Glutamatergic neuron (in vitro differentiated cells): ENCODE results near the gene GART. TPM values are rescaled to one million over a fixed set of nuclear protein-coding genes. Genes with fewer than 3 reads are reported as not detected.

Experiments used
- DNase-seq: peaks from one replicate; pipeline ENCODE4 v3.0.0; 2022
- H3K27ac Mint-ChIP-seq: one replicate; pipeline ENCODE4 v1.8.0; 2020; ENCODE audit warnings: mild to moderate bottlenecking, mixed read lengths, inconsistent platforms; ENCODE audit not compliant: unreplicated experiment
- H3K27me3 Mint-ChIP-seq: one replicate; pipeline ENCODE4 v1.8.0; 2020; ENCODE audit warnings: mild to moderate bottlenecking, moderate library complexity, mixed read lengths, inconsistent platforms; ENCODE audit not compliant: unreplicated experiment
- H3K36me3 Mint-ChIP-seq: one replicate; pipeline ENCODE4 v1.8.0; 2020; ENCODE audit warnings: mild to moderate bottlenecking, mixed read lengths, inconsistent platforms; ENCODE audit not compliant: unreplicated experiment
- H3K4me1 Mint-ChIP-seq: one replicate; pipeline ENCODE4 v1.8.0; 2020; ENCODE audit warnings: mild to moderate bottlenecking, low read depth, mixed read lengths, inconsistent platforms; ENCODE audit not compliant: unreplicated experiment
- H3K4me3 Mint-ChIP-seq: one replicate; pipeline ENCODE4 v1.8.0; 2020; ENCODE audit warnings: mild to moderate bottlenecking, mixed read lengths, inconsistent platforms; ENCODE audit not compliant: unreplicated experiment
- H3K9me3 Mint-ChIP-seq: one replicate; pipeline ENCODE4 v1.8.0; 2020; ENCODE audit warnings: mild to moderate bottlenecking, moderate library complexity, mixed read lengths, inconsistent platforms; ENCODE audit not compliant: unreplicated experiment
- total RNA-seq: library from RNA; stranded (reverse); fragmentation: NEBNext Ultra II Directional; extraction: Animal tissue kit (Norgen Biotek cat#: 25700); gene quantifications from one replicate; pipeline ENCODE4 v1.2.1, GENCODE V29; 2021; ENCODE audit not compliant: unreplicated experiment
- TF ChIP-seq, protein P1 (sequence below): fragments of 200-600 bp; sonication (generic); IDR thresholded peaks from one replicate; pipeline ENCODE4 v1.5.0; 2021; ENCODE audit not compliant: partially characterized antibody, unreplicated experiment

Gene GART
- total RNA-seq, 1 donor from 2014 or later, result 70.3 TPM

DNA sequence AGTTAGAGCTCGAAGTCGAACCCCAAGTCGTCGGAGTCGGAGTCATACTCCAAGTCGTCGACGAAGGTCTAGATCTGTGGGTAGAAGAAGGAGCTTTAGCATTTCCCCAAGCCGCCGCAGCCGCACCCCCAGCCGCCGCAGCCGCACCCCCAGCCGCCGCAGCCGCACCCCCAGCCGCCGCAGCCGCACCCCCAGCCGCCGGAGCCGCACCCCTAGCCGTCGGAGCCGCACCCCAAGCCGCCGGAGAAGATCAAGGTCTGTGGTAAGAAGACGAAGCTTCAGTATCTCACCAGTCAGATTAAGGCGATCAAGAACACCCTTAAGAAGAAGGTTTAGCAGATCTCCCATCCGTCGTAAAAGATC is 13.0 kb upstream of the GART start:
- H3K9me3 Mint-ChIP-seq, result no peaks in the 10 kb centered on the region
- H3K27me3 Mint-ChIP-seq, result peaks cover 4% of the 10 kb centered on the region
- TF ChIP-seq, protein P1, sequence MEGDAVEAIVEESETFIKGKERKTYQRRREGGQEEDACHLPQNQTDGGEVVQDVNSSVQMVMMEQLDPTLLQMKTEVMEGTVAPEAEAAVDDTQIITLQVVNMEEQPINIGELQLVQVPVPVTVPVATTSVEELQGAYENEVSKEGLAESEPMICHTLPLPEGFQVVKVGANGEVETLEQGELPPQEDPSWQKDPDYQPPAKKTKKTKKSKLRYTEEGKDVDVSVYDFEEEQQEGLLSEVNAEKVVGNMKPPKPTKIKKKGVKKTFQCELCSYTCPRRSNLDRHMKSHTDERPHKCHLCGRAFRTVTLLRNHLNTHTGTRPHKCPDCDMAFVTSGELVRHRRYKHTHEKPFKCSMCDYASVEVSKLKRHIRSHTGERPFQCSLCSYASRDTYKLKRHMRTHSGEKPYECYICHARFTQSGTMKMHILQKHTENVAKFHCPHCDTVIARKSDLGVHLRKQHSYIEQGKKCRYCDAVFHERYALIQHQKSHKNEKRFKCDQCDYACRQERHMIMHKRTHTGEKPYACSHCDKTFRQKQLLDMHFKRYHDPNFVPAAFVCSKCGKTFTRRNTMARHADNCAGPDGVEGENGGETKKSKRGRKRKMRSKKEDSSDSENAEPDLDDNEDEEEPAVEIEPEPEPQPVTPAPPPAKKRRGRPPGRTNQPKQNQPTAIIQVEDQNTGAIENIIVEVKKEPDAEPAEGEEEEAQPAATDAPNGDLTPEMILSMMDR, result no peak
- H3K4me3 Mint-ChIP-seq, result no peak overlapping the region
- no peak for DNase-seq
- no peak overlapping the region for H3K27ac Mint-ChIP-seq
- H3K4me1 Mint-ChIP-seq, result no peaks in the 10 kb centered on the region
- peaks cover 21% of the 10 kb centered on the region for H3K36me3 Mint-ChIP-seq

DNA sequence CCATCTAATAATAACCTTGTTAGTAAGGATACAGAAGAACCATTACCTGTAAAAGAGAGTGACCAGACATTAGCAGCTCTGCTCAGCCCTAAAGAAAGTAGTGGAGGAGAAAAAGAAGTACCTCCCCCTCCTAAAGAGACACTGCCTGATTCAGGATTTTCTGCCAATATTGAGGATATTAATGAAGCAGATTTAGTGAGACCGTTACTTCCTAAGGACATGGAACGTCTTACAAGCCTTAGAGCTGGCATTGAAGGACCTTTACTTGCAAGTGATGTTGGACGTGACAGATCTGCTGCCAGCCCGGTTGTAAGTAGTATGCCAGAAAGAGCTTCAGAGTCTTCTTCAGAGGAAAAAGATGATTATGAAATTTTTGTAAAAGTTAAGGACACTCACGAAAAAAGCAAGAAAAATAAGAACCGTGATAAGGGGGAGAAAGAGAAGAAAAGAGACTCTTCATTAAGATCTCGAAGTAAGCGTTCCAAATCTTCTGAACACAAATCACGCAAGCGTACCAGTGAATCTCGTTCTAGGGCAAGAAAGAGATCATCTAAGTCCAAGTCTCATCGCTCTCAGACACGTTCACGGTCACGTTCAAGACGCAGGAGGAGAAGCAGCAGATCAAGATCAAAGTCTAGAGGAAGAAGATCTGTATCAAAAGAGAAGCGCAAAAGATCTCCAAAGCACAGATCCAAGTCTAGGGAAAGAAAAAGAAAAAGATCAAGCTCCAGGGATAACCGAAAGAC is 12.5 kb upstream of the GART start:
- no peak overlapping the region for H3K27ac Mint-ChIP-seq
- H3K36me3 Mint-ChIP-seq, result peaks cover 21% of the 10 kb centered on the region
- DNase-seq, result no peak
- peaks cover 6% of the 10 kb centered on the region for H3K27me3 Mint-ChIP-seq
- H3K4me3 Mint-ChIP-seq, result peak overlapping the region; percentile 58
- H3K9me3 Mint-ChIP-seq, result no peaks in the 10 kb centered on the region
- TF ChIP-seq, protein P1, result no peak
- no peaks in the 10 kb centered on the region for H3K4me1 Mint-ChIP-seq

DNA sequence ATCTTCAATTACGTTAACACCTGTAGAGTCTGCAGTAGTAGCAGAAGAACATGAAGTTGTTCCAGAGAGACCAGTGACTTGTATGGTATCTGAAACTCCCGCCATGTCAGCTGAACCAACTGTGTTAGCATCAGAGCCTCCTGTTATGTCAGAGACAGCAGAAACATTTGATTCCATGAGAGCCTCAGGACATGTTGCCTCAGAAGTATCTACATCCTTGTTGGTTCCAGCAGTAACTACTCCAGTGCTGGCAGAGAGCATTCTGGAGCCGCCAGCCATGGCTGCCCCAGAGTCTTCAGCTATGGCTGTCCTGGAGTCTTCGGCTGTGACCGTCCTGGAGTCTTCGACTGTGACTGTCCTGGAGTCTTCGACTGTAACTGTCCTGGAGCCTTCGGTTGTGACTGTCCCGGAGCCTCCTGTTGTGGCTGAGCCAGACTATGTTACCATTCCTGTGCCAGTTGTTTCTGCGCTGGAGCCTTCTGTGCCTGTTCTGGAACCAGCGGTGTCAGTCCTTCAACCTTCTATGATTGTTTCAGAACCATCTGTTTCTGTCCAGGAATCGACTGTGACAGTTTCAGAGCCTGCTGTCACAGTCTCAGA is 11.2 kb upstream of the GART start:
- TF ChIP-seq, protein P1, result no peak
- Mint-ChIP-seq H3K9me3 (no peaks in the 10 kb centered on the region), H3K4me3 (no peak overlapping the region), H3K36me3 (peaks cover 13% of the 10 kb centered on the region), H3K27ac (no peak overlapping the region), H3K4me1 (no peaks in the 10 kb centered on the region), H3K27me3 (peaks cover 6% of the 10 kb centered on the region)
- no peak for DNase-seq

DNA sequence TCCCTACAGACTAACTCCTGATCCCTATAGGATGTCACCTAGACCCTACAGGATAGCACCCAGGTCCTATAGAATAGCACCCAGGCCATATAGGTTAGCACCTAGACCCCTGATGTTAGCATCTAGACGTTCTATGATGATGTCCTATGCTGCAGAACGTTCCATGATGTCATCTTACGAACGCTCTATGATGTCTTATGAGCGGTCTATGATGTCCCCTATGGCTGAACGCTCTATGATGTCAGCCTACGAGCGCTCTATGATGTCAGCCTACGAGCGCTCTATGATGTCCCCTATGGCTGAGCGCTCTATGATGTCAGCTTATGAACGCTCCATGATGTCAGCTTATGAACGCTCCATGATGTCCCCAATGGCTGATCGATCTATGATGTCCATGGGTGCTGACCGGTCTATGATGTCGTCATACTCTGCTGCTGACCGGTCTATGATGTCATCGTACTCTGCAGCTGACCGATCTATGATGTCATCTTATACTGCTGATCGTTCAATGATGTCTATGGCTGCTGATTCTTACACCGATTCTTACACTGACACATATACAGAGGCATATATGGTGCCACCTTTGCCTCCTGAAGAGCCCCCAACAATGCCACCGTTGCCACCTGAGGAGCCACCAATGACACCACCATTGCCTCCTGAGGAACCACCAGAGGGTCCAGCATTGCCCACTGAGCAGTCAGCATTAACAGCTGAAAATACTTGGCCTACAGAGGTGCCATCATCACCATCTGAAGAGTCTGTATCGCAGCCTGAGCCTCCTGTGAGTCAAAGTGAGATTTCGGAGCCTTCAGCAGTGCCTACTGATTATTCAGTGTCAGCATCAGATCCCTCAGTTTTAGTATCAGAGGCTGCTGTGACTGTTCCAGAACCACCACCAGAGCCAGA is 10.4 kb upstream of the GART start:
- TF ChIP-seq, protein P1, result no peak
- no peak overlapping the region for H3K4me3 Mint-ChIP-seq
- no peak for DNase-seq
- H3K27ac Mint-ChIP-seq, result no peak overlapping the region
- H3K27me3 Mint-ChIP-seq, result peaks cover 6% of the 10 kb centered on the region
- no peaks in the 10 kb centered on the region for H3K4me1 Mint-ChIP-seq
- H3K36me3 Mint-ChIP-seq, result peaks cover 13% of the 10 kb centered on the region
- no peaks in the 10 kb centered on the region for H3K9me3 Mint-ChIP-seq

DNA sequence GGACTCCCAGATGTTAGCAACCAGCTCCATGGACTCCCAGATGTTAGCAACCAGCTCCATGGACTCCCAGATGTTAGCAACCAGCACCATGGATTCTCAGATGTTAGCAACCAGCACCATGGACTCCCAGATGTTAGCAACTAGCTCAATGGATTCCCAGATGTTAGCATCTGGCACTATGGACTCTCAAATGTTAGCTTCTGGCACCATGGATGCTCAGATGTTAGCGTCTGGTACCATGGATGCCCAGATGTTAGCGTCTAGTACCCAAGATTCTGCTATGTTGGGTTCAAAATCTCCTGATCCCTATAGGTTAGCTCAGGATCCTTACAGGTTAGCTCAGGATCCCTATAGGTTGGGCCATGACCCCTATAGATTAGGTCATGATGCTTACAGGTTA is 9.7 kb upstream of the GART start:
- Mint-ChIP-seq H3K36me3 (peaks cover 13% of the 10 kb centered on the region), H3K4me3 (no peak overlapping the region), H3K27ac (no peak overlapping the region), H3K9me3 (no peaks in the 10 kb centered on the region), H3K4me1 (no peaks in the 10 kb centered on the region), H3K27me3 (peaks cover 6% of the 10 kb centered on the region)
- no peak for DNase-seq
- TF ChIP-seq, protein P1, result no peak
